Astrocyte of the hippocampus (primary cell): Measurements from ENCODE around the gene PELI1.
"Not testable (repeated sequence)": the region's sequence is repeated elsewhere in the genome, so short reads cannot be mapped to it uniquely, and the experiment has no call there.

Experiments used
- DNase-seq: peaks from one replicate; pipeline ENCODE4 v3.0.0; 2011; ENCODE audit warnings: low read depth, low spot score

The PELI1 gene

GRCh38 chr2:64090264-64090663 is 54.0 kb downstream of the PELI1 start:
- no peak for DNase-seq

- no peak for DNase-seq
These were observed 57.7 kb downstream of the PELI1 start for GRCh38 chr2:64086347-64087082.

GRCh38 chr2:64085936-64086335 is 58.3 kb downstream of the PELI1 start:
- peak; percentile 70 for DNase-seq

GRCh38 chr2:64081046-64081445 is 63.2 kb downstream of the PELI1 start:
- no peak for DNase-seq

GRCh38 chr2:64080179-64080578 is 64.0 kb downstream of the PELI1 start:
- no peak for DNase-seq

- not testable (repeated sequence) for DNase-seq
These were observed 64.5 kb downstream of the PELI1 start for GRCh38 chr2:64079688-64080087.

- DNase-seq = not testable (repeated sequence)
These were observed 67.4 kb downstream of the PELI1 start for GRCh38 chr2:64076828-64077227.

- not testable (repeated sequence) for DNase-seq
These were observed 69.6 kb downstream of the PELI1 start for GRCh38 chr2:64074616-64075015.

- DNase-seq = no peak
These were observed 76.9 kb downstream of the PELI1 start for GRCh38 chr2:64067326-64067725.

- no peak for DNase-seq
These were observed 78.7 kb downstream of the PELI1 start for GRCh38 chr2:64065516-64065915.

GRCh38 chr2:64063924-64064331 is 80.3 kb downstream of the PELI1 start:
- DNase-seq = peak; percentile 81

GRCh38 chr2:64063454-64063853 is 80.8 kb downstream of the PELI1 start:
- DNase-seq = no peak

- DNase-seq = peak; percentile 46
These were observed 81.4 kb downstream of the PELI1 start for GRCh38 chr2:64062840-64063239.

GRCh38 chr2:64059270-64059669 is 85.0 kb downstream of the PELI1 start:
- no peak for DNase-seq

- no peak for DNase-seq
These were observed 88.2 kb downstream of the PELI1 start for GRCh38 chr2:64056021-64056420.

- DNase-seq = no peak
These were observed 89.9 kb downstream of the PELI1 start for GRCh38 chr2:64054161-64054915.

GRCh38 chr2:64052463-64053241 is 91.6 kb downstream of the PELI1 start:
- peak; percentile 7 for DNase-seq

- peak; percentile 80 for DNase-seq
These were observed 94.5 kb downstream of the PELI1 start for GRCh38 chr2:64049633-64050220.

GRCh38 chr2:64045938-64046337 is 98.3 kb downstream of the PELI1 start:
- DNase-seq = no peak
